Stimulated activated CD8-positive, alpha-beta memory T cell treated with anti-CD3 and anti-CD28 coated beads, Interleukin-7, amount 100 ng/mL, for 1 hour (primary cell): Measurements from ENCODE around the gene RAD18.

Experiments
- DNase-seq, 2 donors: peaks; one replicate each; pipeline ENCODE4 v3.0.0-alpha.2; 2020; ENCODE audit warnings: low read depth in 2 of 2

Gene RAD18

GRCh38 chr3:8964436-8965370 lies 1.4 kb upstream of the RAD18 start:
- DNase-seq: no peak

- DNase-seq: no peak
These were observed 928 bp downstream of the RAD18 start for GRCh38 chr3:8962226-8962861.

- no peak for DNase-seq
These were observed 3.6 kb downstream of the RAD18 start for GRCh38 chr3:8959668-8960067.

- DNase-seq: no peak
These were observed 8.1 kb downstream of the RAD18 start for GRCh38 chr3:8954938-8955763.

GRCh38 chr3:8953313-8953712 lies 10.0 kb downstream of the RAD18 start:
- DNase-seq: no peak

- no peak for DNase-seq
These were observed 11.1 kb downstream of the RAD18 start for GRCh38 chr3:8952130-8952529.

GRCh38 chr3:8945890-8946600 lies 17.2 kb downstream of the RAD18 start:
- DNase-seq: no peak

- no peak for DNase-seq
These were observed 20.4 kb downstream of the RAD18 start for GRCh38 chr3:8942746-8943488.

GRCh38 chr3:8942115-8942514 lies 21.2 kb downstream of the RAD18 start:
- DNase-seq: no peak

GRCh38 chr3:8938021-8938420 lies 25.3 kb downstream of the RAD18 start:
- DNase-seq: no peak

- no peak for DNase-seq
These were observed 25.9 kb downstream of the RAD18 start for GRCh38 chr3:8937064-8938020.

- DNase-seq: no peak
These were observed 30.8 kb downstream of the RAD18 start for GRCh38 chr3:8932507-8932906.

- no peak for DNase-seq
These were observed 31.9 kb downstream of the RAD18 start for GRCh38 chr3:8931342-8931741.

- DNase-seq: no peak
These were observed 33.4 kb downstream of the RAD18 start for GRCh38 chr3:8929860-8930259.

- no peak for DNase-seq
These were observed 48.8 kb downstream of the RAD18 start for GRCh38 chr3:8914491-8914890.

GRCh38 chr3:8911781-8912180 lies 51.5 kb downstream of the RAD18 start:
- DNase-seq: no peak

- no peak for DNase-seq
These were observed 54.1 kb downstream of the RAD18 start for GRCh38 chr3:8909160-8909559.

GRCh38 chr3:8903191-8903590 lies 60.1 kb downstream of the RAD18 start:
- DNase-seq: no peak

GRCh38 chr3:8900869-8901268 lies 62.4 kb downstream of the RAD18 start:
- DNase-seq: no peak
